Aorta (tissue), 5 donors: ENCODE measurements around the gene SLIT3. TPM values are rescaled to one million over a fixed set of nuclear protein-coding genes. Genes with fewer than 3 reads are reported as not detected.

Source experiments
- ATAC-seq: fragments of 200-7000 bp; cut with Tn5 transposase; one replicate; pipeline ENCODE4 v1.9.1; 2022; ENCODE audit warnings: moderate library complexity; ENCODE audit not compliant: low FRiP score
- DNase-seq, 2 donors: peaks; one replicate each; pipeline ENCODE4 v3.0.0-alpha.2; 2020
- H3K27ac ChIP-seq, 2 donors: one replicate each; pipeline ENCODE4 v1.5.1; 2013; ENCODE audit warnings: low read length in 2 of 2, mild to moderate bottlenecking in 2 of 2, moderate library complexity in 2 of 2, control low read depth in 1 of 2, inconsistent platforms in 1 of 2, low read depth in 1 of 2
- H3K27me3 ChIP-seq, 2 donors: one replicate each; pipeline ENCODE4 v1.6.1; 2013; ENCODE audit warnings: control low read depth in 1 of 2, low read length in 1 of 2, mild to moderate bottlenecking in 1 of 2, moderate library complexity in 1 of 2; ENCODE audit not compliant: insufficient read depth in 2 of 2, control insufficient read depth in 1 of 2
- H3K36me3 ChIP-seq, 2 donors: one replicate each; pipeline ENCODE4 v1.6.1; 2013; ENCODE audit warnings: control low read depth in 1 of 2, low read length in 1 of 2, mild to moderate bottlenecking in 1 of 2; ENCODE audit not compliant: insufficient read depth in 2 of 2, control insufficient read depth in 1 of 2
- H3K4me1 ChIP-seq, 2 donors: one replicate each; pipeline ENCODE4 v1.6.1; 2013; ENCODE audit warnings: low read length in 2 of 2, control low read depth in 1 of 2, mild to moderate bottlenecking in 1 of 2, moderate library complexity in 1 of 2; ENCODE audit not compliant: insufficient read depth in 2 of 2, control insufficient read depth in 1 of 2
- H3K4me3 ChIP-seq, 2 donors: one replicate each; pipeline ENCODE4 v1.5.1; 2013; ENCODE audit warnings: low read length in 2 of 2, control low read depth in 1 of 2, mild to moderate bottlenecking in 1 of 2
- H3K9me3 ChIP-seq: one replicate; pipeline ENCODE4 v1.6.1; 2013; ENCODE audit warnings: mild to moderate bottlenecking, low read length; ENCODE audit not compliant: control insufficient read depth
- WGBS, 2 donors: extraction: QIAGEN DNeasy Blood & Tissue Kit; methylation state at CpG; one replicate each; pipeline ENCODE4 v1.1.7; 2013; 5-methylcytosine and 5-hydroxymethylcytosine counted together
- intact Hi-C, 2 donors: fragments of 100-400 bp; cut with DNase I; formaldehyde crosslinking; loops; one replicate each; pipeline versions ENCODE4 v1.14.2 to v1.15.0; 2022
- polyA plus RNA-seq, 2 donors: library from polyadenylated mRNA; stranded (reverse); fragments of 200-250 nt; gene quantifications; one replicate each; pipeline ENCODE4 v1.2.3, GENCODE V29; 2013
- total RNA-seq, 2 donors: library from RNA; stranded (reverse); fragmentation: NEBNext Ultra II Directional; extraction: Animal tissue kit (Norgen Biotek cat#: 25700); gene quantifications; one replicate each; pipeline ENCODE4 v1.2.1, GENCODE V29; 2021
- donor health status: healthy with polysubstance abuse.
- donor health status: Bipolar disorder and iron deficiency.
- donor health status: DM: no; HTN: no; CAD: no.
- donor health status: DM: no; HTN: no; CAD: no.
- donor health status: DM: yes; HTN: yes; CAD: no.

Gene SLIT3
- total and polyA plus RNA-seq, 4 donors: 8.6 to 108 (median 77.0) TPM

- H3K4me1 ChIP-seq: no peaks in the 10 kb centered on the region
- 8 to 18% methylated on average over 11 of the region's 11 CpGs for WGBS, 2 donors
- H3K27me3 ChIP-seq: no peaks in the 10 kb centered on the region
- intact Hi-C loops: loop anchor here (5.0 to 10.0 kb wide), 3 partner anchors 48 to 298 kb away; partner anchors contain the start of gene SLIT3 (in 1 of the 2)
- DNase-seq: no peak
- no peaks in the 10 kb centered on the region for H3K9me3 ChIP-seq
- no peak overlapping the region for H3K4me3 ChIP-seq
- H3K27ac ChIP-seq: no peak overlapping the region
- peak; percentile 35 for ATAC-seq
- H3K36me3 ChIP-seq: no peaks in the 10 kb centered on the region
Measured at GRCh38 chr5:169003721-169004541, 297.0 kb downstream of the SLIT3 start.

DNA sequence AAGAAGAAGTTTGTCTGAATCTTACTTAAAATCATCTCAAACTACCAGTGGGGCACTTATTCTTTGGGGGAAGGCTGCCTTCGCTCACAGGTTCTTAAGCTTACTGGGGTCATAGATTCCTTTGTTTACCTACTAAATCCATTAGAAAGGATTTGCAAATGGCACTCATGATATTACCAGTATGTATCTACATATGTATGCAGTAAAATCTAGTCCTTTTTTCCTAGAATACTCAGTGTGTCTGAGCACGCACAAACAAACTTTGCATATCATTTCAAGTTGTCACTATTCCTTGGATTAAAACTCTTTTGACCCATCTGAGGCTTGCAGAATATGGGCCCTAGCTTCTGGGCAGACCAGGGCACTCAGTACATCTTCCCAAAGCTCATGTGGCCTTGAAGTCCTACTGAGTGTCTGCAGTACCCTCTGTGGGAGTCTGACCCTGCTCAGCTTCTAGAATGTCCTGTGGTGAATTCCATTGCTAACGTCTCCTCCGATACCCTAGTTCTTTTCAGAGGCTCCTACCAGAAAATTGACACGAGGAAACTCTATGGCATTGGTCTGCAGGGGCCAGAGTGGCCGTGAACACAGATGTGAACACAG lies 297.9 kb downstream of the SLIT3 start:
- no peak overlapping the region for H3K4me3 ChIP-seq
- no peak for ATAC-seq
- no peak for DNase-seq
- intact Hi-C loops: loop anchor here (5.0 to 10.0 kb wide), 3 partner anchors 49 to 299 kb away; partner anchors contain the start of gene SLIT3 (in 1 of the 2)
- H3K4me1 ChIP-seq: no peaks in the 10 kb centered on the region
- no peak overlapping the region for H3K27ac ChIP-seq
- no peaks in the 10 kb centered on the region for H3K27me3 ChIP-seq
- no peaks in the 10 kb centered on the region for H3K9me3 ChIP-seq
- no peaks in the 10 kb centered on the region for H3K36me3 ChIP-seq
- WGBS, 2 donors: 60 to 65% methylated on average over 6 of the region's 6 CpGs

GRCh38 chr5:169001394-169001793 lies 299.5 kb downstream of the SLIT3 start:
- ATAC-seq (no peak), DNase-seq (no peak)
- no peaks in the 10 kb centered on the region for H3K9me3 ChIP-seq
- intact Hi-C loops: loop anchor here (5.0 to 10.0 kb wide), 3 partner anchors 51 to 301 kb away; partner anchors contain the start of gene SLIT3 (in 1 of the 2)
- H3K27me3 ChIP-seq: no peaks in the 10 kb centered on the region
- H3K4me3 ChIP-seq: no peak overlapping the region
- no peaks in the 10 kb centered on the region for H3K36me3 ChIP-seq
- no peaks in the 10 kb centered on the region for H3K4me1 ChIP-seq
- no peak overlapping the region for H3K27ac ChIP-seq
- WGBS, 2 donors: 11 to 29% methylated on average over 3 of the region's 3 CpGs

DNA sequence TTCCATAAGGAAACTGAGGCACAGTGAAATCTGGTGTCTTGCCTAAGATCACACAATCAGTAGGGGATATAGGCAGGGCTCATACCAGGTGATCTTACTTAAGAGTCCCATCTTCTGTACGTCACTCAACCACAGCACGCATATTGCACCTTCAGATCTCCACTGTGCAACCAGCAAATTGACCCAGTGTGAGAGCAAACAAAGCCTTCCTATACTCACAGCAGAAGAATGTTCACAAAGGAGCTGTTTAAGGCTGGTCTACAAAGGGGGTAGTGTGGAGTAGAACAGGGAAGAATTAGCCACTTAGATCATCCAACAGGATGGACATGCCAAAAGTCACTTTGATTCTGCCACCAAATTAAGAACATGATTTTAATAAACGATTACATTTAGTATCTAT lies 305.9 kb downstream of the SLIT3 start:
- Histone ChIP-seq H3K4me3 (no peak overlapping the region), H3K27ac (no peak overlapping the region), H3K9me3 (no peaks in the 10 kb centered on the region), H3K4me1 (no peaks in the 10 kb centered on the region), H3K36me3 (no peaks in the 10 kb centered on the region), H3K27me3 (no peaks in the 10 kb centered on the region)
- ATAC-seq: no peak
- whole genome bisulfite sequencing, 2 donors: 89 to 94% methylated on average over 3 of the region's 3 CpGs
- intact Hi-C loops: no loop called here
- DNase-seq: no peak

GRCh38 chr5:168992687-168993086 lies 308.3 kb downstream of the SLIT3 start:
- no peaks in the 10 kb centered on the region for H3K4me1 ChIP-seq
- DNase-seq (no peak), ATAC-seq (no peak)
- H3K27ac ChIP-seq: no peak overlapping the region
- H3K9me3 ChIP-seq: no peaks in the 10 kb centered on the region
- intact Hi-C loops: loop anchor here in 1 of 2 donors (5.0 kb wide), 1 partner anchor 590 kb away; the partner anchor contains the start of gene SPDL1
- H3K27me3 ChIP-seq: no peaks in the 10 kb centered on the region
- WGBS, 2 donors: 82 to 83% methylated on average over 11 of the region's 11 CpGs
- no peak overlapping the region for H3K4me3 ChIP-seq
- no peaks in the 10 kb centered on the region for H3K36me3 ChIP-seq

GRCh38 chr5:168992016-168992415 lies 308.9 kb downstream of the SLIT3 start:
- intact Hi-C loops: loop anchor here in 1 of 2 donors (5.0 kb wide), 1 partner anchor 590 kb away; the partner anchor contains the start of gene SPDL1

GRCh38 chr5:168991311-168991710 lies 309.6 kb downstream of the SLIT3 start:
- no peak overlapping the region for H3K27ac ChIP-seq
- no peaks in the 10 kb centered on the region for H3K4me1 ChIP-seq
- H3K4me3 ChIP-seq: no peak overlapping the region
- WGBS, 2 donors: 75 to 88% methylated on average over 2 of the region's 2 CpGs
- ATAC-seq (no peak), DNase-seq (no peak)
- H3K27me3 ChIP-seq: no peaks in the 10 kb centered on the region
- intact Hi-C loops: loop anchor here in 1 of 2 donors (5.0 kb wide), 1 partner anchor 591 kb away; the partner anchor contains the start of gene SPDL1
- no peaks in the 10 kb centered on the region for H3K9me3 ChIP-seq
- no peaks in the 10 kb centered on the region for H3K36me3 ChIP-seq

More at GRCh38 chr5:168992016-168992415, 308.9 kb downstream of the SLIT3 start:
- DNase-seq (no peak), ATAC-seq (no peak)
- Histone ChIP-seq H3K9me3 (no peaks in the 10 kb centered on the region), H3K4me1 (no peaks in the 10 kb centered on the region), H3K4me3 (no peak overlapping the region), H3K27ac (no peak overlapping the region), H3K36me3 (no peaks in the 10 kb centered on the region), H3K27me3 (no peaks in the 10 kb centered on the region)
- WGBS, 2 donors: 24 to 37% methylated on average over 5 of the region's 5 CpGs

GRCh38 chr5:168990679-168991078 lies 310.3 kb downstream of the SLIT3 start:
- no peaks in the 10 kb centered on the region for H3K4me1 ChIP-seq
- intact Hi-C loops: loop anchor here in 1 of 2 donors (5.0 kb wide), 1 partner anchor 592 kb away; the partner anchor contains the start of gene SPDL1
- DNase-seq (no peak), ATAC-seq (no peak)
- no peaks in the 10 kb centered on the region for H3K36me3 ChIP-seq
- H3K27ac ChIP-seq: no peak overlapping the region
- no peak overlapping the region for H3K4me3 ChIP-seq
- no peaks in the 10 kb centered on the region for H3K27me3 ChIP-seq
- H3K9me3 ChIP-seq: no peaks in the 10 kb centered on the region
- 45 to 52% methylated on average over 4 of the region's 4 CpGs for WGBS, 2 donors
